Bronchus fibroblast of lung (primary cell): ENCODE measurements around the gene APC2. TPM values are rescaled to one million over a fixed set of nuclear protein-coding genes. Genes with fewer than 3 reads are reported as not detected.

Source experiments
- total RNA-seq: library from RNA; depleted of rRNA; stranded (reverse); fragments of >200 nt; gene quantifications from 2 replicates; pipeline ENCODE4 v1.2.3, GENCODE V29; 2015

The APC2 gene, protein sequence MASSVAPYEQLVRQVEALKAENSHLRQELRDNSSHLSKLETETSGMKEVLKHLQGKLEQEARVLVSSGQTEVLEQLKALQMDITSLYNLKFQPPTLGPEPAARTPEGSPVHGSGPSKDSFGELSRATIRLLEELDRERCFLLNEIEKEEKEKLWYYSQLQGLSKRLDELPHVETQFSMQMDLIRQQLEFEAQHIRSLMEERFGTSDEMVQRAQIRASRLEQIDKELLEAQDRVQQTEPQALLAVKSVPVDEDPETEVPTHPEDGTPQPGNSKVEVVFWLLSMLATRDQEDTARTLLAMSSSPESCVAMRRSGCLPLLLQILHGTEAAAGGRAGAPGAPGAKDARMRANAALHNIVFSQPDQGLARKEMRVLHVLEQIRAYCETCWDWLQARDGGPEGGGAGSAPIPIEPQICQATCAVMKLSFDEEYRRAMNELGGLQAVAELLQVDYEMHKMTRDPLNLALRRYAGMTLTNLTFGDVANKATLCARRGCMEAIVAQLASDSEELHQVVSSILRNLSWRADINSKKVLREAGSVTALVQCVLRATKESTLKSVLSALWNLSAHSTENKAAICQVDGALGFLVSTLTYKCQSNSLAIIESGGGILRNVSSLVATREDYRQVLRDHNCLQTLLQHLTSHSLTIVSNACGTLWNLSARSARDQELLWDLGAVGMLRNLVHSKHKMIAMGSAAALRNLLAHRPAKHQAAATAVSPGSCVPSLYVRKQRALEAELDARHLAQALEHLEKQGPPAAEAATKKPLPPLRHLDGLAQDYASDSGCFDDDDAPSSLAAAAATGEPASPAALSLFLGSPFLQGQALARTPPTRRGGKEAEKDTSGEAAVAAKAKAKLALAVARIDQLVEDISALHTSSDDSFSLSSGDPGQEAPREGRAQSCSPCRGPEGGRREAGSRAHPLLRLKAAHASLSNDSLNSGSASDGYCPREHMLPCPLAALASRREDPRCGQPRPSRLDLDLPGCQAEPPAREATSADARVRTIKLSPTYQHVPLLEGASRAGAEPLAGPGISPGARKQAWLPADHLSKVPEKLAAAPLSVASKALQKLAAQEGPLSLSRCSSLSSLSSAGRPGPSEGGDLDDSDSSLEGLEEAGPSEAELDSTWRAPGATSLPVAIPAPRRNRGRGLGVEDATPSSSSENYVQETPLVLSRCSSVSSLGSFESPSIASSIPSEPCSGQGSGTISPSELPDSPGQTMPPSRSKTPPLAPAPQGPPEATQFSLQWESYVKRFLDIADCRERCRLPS (N-terminal part only)
- total RNA-seq = under 0.01 TPM in 2 replicates

GRCh38 chr19:1449467-1450442 lies at the start of gene APC2:
Gene APC2 (plus strand): TSS chr19:1450121. CDS start chr19:1453002, 2,881 bp downstream.

DNA sequence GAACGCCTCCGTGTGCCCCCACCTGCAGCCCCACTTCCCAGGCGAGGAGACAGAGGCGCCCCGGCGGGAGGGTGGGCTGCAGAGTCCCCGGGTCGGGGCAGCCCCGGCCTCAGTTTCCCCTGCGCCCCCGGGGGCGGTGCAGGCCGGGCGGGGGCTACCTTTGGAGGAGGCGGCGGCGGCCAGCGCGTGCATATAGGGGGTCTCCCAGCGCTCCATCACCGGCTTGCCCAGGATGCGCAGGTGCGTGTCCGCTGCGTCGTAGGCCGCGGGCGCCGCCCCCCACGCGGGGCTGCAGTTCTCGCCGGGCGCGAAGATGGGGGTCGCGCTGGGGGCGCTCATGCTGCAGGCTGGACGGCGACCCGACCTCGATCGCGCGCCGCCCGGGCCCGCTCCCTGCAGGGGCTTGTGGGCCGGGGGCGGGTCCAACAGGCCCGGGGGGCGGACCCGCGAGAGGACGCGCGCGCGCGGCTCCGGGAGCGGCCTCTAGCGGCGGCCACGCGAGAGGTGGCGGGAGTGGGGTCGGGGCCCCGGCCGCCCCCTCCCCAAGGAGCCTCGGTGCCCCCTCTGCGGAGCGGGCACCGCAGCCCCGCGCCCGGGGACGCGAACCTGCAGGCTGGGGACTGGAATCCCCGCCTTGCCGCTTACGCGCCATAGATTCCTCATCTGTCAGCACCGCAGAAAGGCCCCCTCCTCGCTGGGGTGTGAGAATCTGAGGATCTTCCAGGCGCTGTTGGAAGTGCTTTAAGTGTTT lies 48.6 kb upstream of the APC2 start, which contains the start of gene GAMT:
TSS of gene GAMT (minus strand) at position 405 of the 751 bp plus-strand sequence. CDS start at position 339, 66 bp downstream.

GRCh38 chr19:1407528-1408299 lies 42.2 kb upstream of the APC2 start, which contains the start of gene DAZAP1:
Gene DAZAP1 (plus strand): TSS chr19:1407586. CDS start chr19:1407774, 188 bp downstream.

GRCh38 chr19:1438035-1438932 lies 11.6 kb upstream of the APC2 start, which contains the start of gene RPS15:
Gene RPS15 (plus strand): TSS chr19:1438396. CDS start chr19:1438426, 30 bp downstream.

GRCh38 chr19:1478934-1479707 lies 29.2 kb downstream of the APC2 start, which contains the start of gene C19orf25:
Gene C19orf25 (minus strand): TSS chr19:1479215. CDS start chr19:1478903, 312 bp downstream.

GRCh38 chr19:1490311-1491113 lies 40.6 kb downstream of the APC2 start, which contains the start of gene PCSK4:
Gene PCSK4 (minus strand): TSS chr19:1490350. CDS start chr19:1490346, 4 bp downstream.

DNA sequence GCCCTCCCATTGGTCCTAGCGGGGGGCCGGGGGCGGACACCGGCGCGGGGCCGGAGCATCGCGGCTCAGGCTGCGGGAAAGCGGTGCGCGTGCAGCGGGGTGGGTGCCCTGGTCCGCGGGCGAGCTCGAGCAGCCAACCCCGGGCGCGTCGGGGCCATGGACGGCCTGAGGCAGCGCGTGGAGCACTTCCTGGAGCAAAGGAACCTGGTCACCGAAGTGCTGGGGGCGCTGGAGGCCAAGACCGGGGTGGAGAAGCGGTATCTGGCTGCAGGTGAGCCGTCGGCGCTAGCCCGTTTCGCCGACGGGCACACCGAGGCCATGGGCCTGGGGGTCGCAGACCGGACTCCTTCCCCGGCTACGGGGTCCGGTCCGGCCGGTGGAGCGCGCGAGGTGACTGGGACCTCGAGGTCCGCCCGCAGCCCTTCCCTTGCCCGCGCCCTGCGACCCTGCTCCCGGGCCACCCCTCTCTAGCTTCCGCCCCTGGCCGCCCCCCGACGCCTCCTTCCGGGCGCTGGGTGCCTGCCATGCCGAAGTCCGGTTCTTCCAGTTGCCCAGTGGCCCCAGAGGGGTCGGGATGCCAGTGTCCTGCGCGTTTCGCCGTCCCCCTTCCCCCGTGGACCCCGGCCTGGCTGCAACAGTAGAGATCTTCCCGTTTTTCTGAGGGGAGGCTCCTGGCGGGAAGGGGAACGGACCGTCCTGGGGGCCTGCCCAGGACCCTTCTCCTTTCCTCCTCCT lies 41.4 kb downstream of the APC2 start, which contains the start of gene REEP6:
TSS of gene REEP6 (plus strand) at position 68 of the 735 bp plus-strand sequence. CDS start at position 157, 89 bp downstream.

GRCh38 chr19:1512671-1513498 lies 63.0 kb downstream of the APC2 start, which contains the start of gene ADAMTSL5:
Gene ADAMTSL5 (minus strand): TSS chr19:1513019. CDS start chr19:1510943, 2,076 bp downstream.

Other genes starting within 250 kb of the APC2 start
- 67.5 and 69.3 TPM in 2 replicates for gene STK11, start 244.3 kb upstream of the APC2 start, total RNA-seq
- 1.8 and 2.9 TPM in 2 replicates for gene CBARP, start 212.1 kb upstream of the APC2 start, total RNA-seq
- gene ATP5F1D, start 208.4 kb upstream of the APC2 start, total RNA-seq = 103 and 108 TPM in 2 replicates
- gene MIDN, start 201.5 kb upstream of the APC2 start, total RNA-seq = 18.7 and 19.2 TPM in 2 replicates
- gene CIRBP, start 180.8 kb upstream of the APC2 start, total RNA-seq = 300 and 305 TPM in 2 replicates
- 57.2 and 66.0 TPM in 2 replicates for gene FAM174C, start 174.6 kb upstream of the APC2 start, total RNA-seq
- gene EFNA2, start 164.2 kb upstream of the APC2 start, total RNA-seq = not detected in 2 replicates
- gene NDUFS7, start 66.2 kb upstream of the APC2 start, total RNA-seq = 187 and 192 TPM in 2 replicates
- gene GAMT, start 48.6 kb upstream of the APC2 start, total RNA-seq = 37.5 and 55.8 TPM in 2 replicates
- 117 and 138 TPM in 2 replicates for gene DAZAP1, start 42.5 kb upstream of the APC2 start, total RNA-seq
- 3,175 and 3,222 TPM in 2 replicates for gene RPS15, start 11.7 kb upstream of the APC2 start, total RNA-seq
- 34.3 and 35.2 TPM in 2 replicates for gene C19orf25, start 29.1 kb downstream of the APC2 start, total RNA-seq
- 1.2 and 1.6 TPM in 2 replicates for gene PCSK4, start 40.2 kb downstream of the APC2 start, total RNA-seq
- 2.2 and 2.5 TPM in 2 replicates for gene REEP6, start 41.1 kb downstream of the APC2 start, total RNA-seq
- 1.2 and 2.0 TPM in 2 replicates for gene ADAMTSL5, start 62.9 kb downstream of the APC2 start, total RNA-seq
- not detected in 2 replicates for gene PLK5, start 74.0 kb downstream of the APC2 start, total RNA-seq
- 41.9 and 50.9 TPM in 2 replicates for gene MEX3D, start 118.2 kb downstream of the APC2 start, total RNA-seq
- 120 and 127 TPM in 2 replicates for gene MBD3, start 142.7 kb downstream of the APC2 start, total RNA-seq
- 97.7 and 103 TPM in 2 replicates for gene UQCR11, start 155.3 kb downstream of the APC2 start, total RNA-seq
- gene TCF3, start 202.5 kb downstream of the APC2 start, total RNA-seq = 170 and 180 TPM in 2 replicates